ENCODE results near the gene NPFF. TPM values are rescaled to one million over a fixed set of nuclear protein-coding genes. Genes with fewer than 3 reads are reported as not detected.

The NPFF gene
- total RNA-seq, 1 experiment from 2014 or later, result not detected

DNA sequence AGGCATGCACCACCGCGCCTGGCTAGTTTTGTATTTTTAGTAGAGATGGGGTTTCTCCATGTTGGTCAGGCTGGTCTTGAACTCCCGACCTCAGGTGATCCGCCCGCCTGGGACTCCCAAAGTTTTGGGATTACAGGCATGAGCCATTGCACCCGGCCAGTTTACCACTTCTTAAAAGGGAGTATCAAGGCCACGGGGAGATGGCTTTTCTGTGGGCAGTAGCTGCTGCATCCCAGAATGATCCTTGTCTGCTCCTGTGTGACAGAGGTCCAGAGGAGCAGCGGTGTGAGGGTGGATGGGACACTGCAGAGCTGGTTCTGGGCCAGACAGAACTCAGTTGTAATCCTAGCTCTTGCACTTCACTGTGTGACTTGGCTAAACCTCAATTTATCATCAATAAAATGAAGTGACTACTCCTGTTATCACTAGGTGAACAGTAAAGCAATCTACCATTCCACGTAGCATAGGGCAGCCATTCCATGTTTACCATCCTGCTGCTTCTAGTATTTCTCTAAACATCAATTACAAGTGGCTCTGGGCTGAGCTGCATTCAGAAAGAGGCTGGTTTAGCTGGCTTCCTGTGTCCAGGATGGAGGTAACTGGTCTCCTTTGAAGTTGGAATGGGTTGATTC is 3.0 kb upstream of the NPFF start:
- Mint-ChIP-seq H3K27ac (ENCODE audit: unreplicated experiment) (no peak overlapping the region), H3K9me3 (ENCODE audit: low read depth, unreplicated experiment) (no peaks in the 10 kb centered on the region), H3K27me3 (ENCODE audit: unreplicated experiment) (no peaks in the 10 kb centered on the region), H3K4me1 (ENCODE audit: low read depth, unreplicated experiment) (no peaks in the 10 kb centered on the region), H3K4me3 (ENCODE audit: low read depth, unreplicated experiment) (no peak overlapping the region), H3K36me3 (ENCODE audit: insufficient read depth, unreplicated experiment) (peaks cover 21% of the 10 kb centered on the region)
- BruUV-seq (replicated peaks), result no TSS peak
- DNase-seq, result no peak
- intact Hi-C loops (cut with micrococcal nuclease; ENCODE audit: unreplicated experiment), result no loop called here
- no peak for TF ChIP-seq CTCF (IDR thresholded peaks at IDR 0.05; ENCODE audit: unreplicated experiment)
- CTCF ChIA-PET, result interaction anchor here (0.6 kb wide), 1 partner anchor 20 kb away, joined by 3 read pairs; no protein-coding TSS in a partner anchor

DNA sequence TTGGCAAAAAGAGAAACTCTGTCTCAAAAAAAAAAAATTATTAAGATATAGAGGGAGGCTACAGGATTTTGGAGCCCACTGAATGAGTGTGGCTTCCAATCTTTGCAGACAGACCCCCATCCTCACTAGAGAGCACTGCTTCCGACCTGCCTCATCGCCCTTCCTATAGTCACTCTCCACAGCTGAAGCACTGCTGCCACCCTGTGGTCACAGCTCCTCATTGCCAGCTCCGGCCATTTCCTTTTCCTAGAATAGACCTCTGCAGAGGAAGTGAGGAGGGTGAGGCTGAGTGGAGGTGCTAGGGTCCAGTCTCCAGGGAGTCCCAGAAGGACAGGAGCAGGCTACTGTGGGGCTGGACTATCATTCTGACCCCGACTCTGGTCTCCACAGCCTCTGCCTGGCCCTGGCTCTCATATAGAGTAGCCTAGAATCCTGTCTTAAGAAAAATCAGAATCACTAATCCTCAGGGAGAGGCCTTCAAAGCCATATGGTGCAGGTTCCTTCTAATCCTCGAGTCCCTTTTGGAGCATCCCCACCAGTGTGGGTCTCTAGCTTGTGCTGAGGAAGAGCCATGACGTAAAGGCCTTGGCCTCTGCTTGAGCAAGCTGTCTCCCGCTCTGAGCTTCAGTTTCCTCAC is 1.4 kb upstream of the NPFF start:
- Mint-ChIP-seq H3K4me1 (ENCODE audit: low read depth, unreplicated experiment) (no peaks in the 10 kb centered on the region), H3K27me3 (ENCODE audit: unreplicated experiment) (no peaks in the 10 kb centered on the region), H3K4me3 (ENCODE audit: low read depth, unreplicated experiment) (no peak overlapping the region), H3K9me3 (ENCODE audit: low read depth, unreplicated experiment) (no peaks in the 10 kb centered on the region), H3K36me3 (ENCODE audit: insufficient read depth, unreplicated experiment) (peaks cover 29% of the 10 kb centered on the region), H3K27ac (ENCODE audit: unreplicated experiment) (no peak overlapping the region)
- intact Hi-C loops (cut with micrococcal nuclease; ENCODE audit: unreplicated experiment), result loop anchor here (5.0 kb wide), 1 partner anchor 186 kb away; the partner anchor contains the start of gene AAAS
- peak; percentile 82 for DNase-seq
- no TSS peak for BruUV-seq (replicated peaks)
- CTCF ChIA-PET, result interaction anchor here (0.5 to 1.6 kb wide), 11 partner anchors 9 to 545 kb away, joined by 3 to 9 read pairs (median 5); partner anchors contain the start of genes AAAS, HOXC4 and SP1
- TF ChIP-seq CTCF (IDR thresholded peaks at IDR 0.05; ENCODE audit: unreplicated experiment), result peak; percentile 66

DNA sequence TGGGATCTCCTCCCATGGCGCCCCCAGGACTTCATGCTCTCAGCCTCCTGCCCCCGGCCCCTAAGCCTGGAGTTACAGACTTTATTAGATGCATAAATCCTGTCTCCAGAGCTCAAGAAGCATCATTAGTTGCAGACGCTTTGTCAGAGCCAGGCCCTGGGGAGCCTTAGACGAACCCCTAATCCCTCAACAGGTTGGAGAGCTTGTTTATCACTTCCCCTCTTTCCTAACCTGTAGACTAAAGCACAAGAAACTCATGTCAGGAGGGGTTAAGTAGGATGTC is 260 bp upstream of the NPFF start:
- no TSS peak for BruUV-seq (replicated peaks)
- CTCF ChIA-PET, result no interaction called here
- no peak for TF ChIP-seq CTCF (IDR thresholded peaks at IDR 0.05; ENCODE audit: unreplicated experiment)
- Mint-ChIP-seq H3K27me3 (ENCODE audit: unreplicated experiment) (no peaks in the 10 kb centered on the region), H3K36me3 (ENCODE audit: insufficient read depth, unreplicated experiment) (peaks cover 34% of the 10 kb centered on the region), H3K4me3 (ENCODE audit: low read depth, unreplicated experiment) (no peak overlapping the region), H3K27ac (ENCODE audit: unreplicated experiment) (no peak overlapping the region), H3K4me1 (ENCODE audit: low read depth, unreplicated experiment) (no peaks in the 10 kb centered on the region), H3K9me3 (ENCODE audit: low read depth, unreplicated experiment) (no peaks in the 10 kb centered on the region)
- intact Hi-C loops (cut with micrococcal nuclease; ENCODE audit: unreplicated experiment), result loop anchor here (5.0 kb wide), 1 partner anchor 185 kb away; the partner anchor contains the start of gene AAAS
- DNase-seq, result no peak

GRCh38 chr12:53506450-53506785 is 866 bp downstream of the NPFF start:
- Mint-ChIP-seq H3K36me3 (ENCODE audit: insufficient read depth, unreplicated experiment) (peaks cover 29% of the 10 kb centered on the region), H3K4me3 (ENCODE audit: low read depth, unreplicated experiment) (no peak overlapping the region), H3K4me1 (ENCODE audit: low read depth, unreplicated experiment) (peaks cover 8% of the 10 kb centered on the region), H3K9me3 (ENCODE audit: low read depth, unreplicated experiment) (no peaks in the 10 kb centered on the region), H3K27ac (ENCODE audit: unreplicated experiment) (no peak overlapping the region), H3K27me3 (ENCODE audit: unreplicated experiment) (no peaks in the 10 kb centered on the region)
- CTCF ChIA-PET, result interaction anchor here (0.7 kb wide), 1 partner anchor 185 kb away, joined by 4 read pairs; no protein-coding TSS in a partner anchor
- intact Hi-C loops (cut with micrococcal nuclease; ENCODE audit: unreplicated experiment), result loop anchor here (5.0 kb wide), 1 partner anchor 184 kb away; the partner anchor contains the start of gene AAAS
- TF ChIP-seq CTCF (IDR thresholded peaks at IDR 0.05; ENCODE audit: unreplicated experiment), result no peak
- no TSS peak for BruUV-seq (replicated peaks)
- DNase-seq, result no peak

Measured in Calu3 (cell line).